H9 (cell line): ENCODE data around the gene TBC1D19. TPM values are rescaled to one million over a fixed set of nuclear protein-coding genes. Genes with fewer than 3 reads are reported as not detected.

Experiments used
- DNase-seq: peaks from one replicate; pipeline ENCODE4 v3.0.0-alpha.2; 2017
- H2AFZ ChIP-seq: one replicate; pipeline ENCODE4 v1.6.1; 2013; ENCODE audit warnings: mild to moderate bottlenecking, low read length, control low read depth, moderate library complexity
- H2AK5ac ChIP-seq: 2 replicates; pipeline ENCODE4 v1.6.1; 2013; ENCODE audit warnings: low read length, control low read depth, mixed read lengths; ENCODE audit not compliant: insufficient read length
- H2BK120ac ChIP-seq: one replicate; pipeline ENCODE4 v1.6.1; 2013; ENCODE audit warnings: low read depth, mild to moderate bottlenecking, low read length, control low read depth, inconsistent platforms; ENCODE audit not compliant: poor library complexity, severe bottlenecking
- H2BK12ac ChIP-seq: 2 replicates; pipeline ENCODE4 v1.6.1; 2013; ENCODE audit warnings: low read length, control low read depth, mixed read lengths, low read depth; ENCODE audit not compliant: insufficient read length
- H2BK15ac ChIP-seq: 2 replicates; pipeline ENCODE4 v1.6.1; 2013; ENCODE audit warnings: low read depth, low read length, control low read depth
- H2BK20ac ChIP-seq: one replicate; pipeline ENCODE4 v1.6.1; 2013; ENCODE audit warnings: low read depth, mild to moderate bottlenecking, low read length, control low read depth, inconsistent platforms; ENCODE audit not compliant: poor library complexity, severe bottlenecking
- H2BK5ac ChIP-seq: 2 replicates; pipeline ENCODE4 v1.6.1; 2013; ENCODE audit warnings: low read length, control low read depth, mixed read lengths; ENCODE audit not compliant: insufficient read length
- H3K14ac ChIP-seq: 2 replicates; pipeline ENCODE4 v1.6.1; 2013; ENCODE audit warnings: low read length, control low read depth; ENCODE audit not compliant: insufficient read depth
- H3K18ac ChIP-seq: 2 replicates; pipeline ENCODE4 v1.6.1; 2013; ENCODE audit warnings: low read depth, mild to moderate bottlenecking, mixed read lengths, low read length, control low read depth; ENCODE audit not compliant: insufficient read length
- H3K23ac ChIP-seq: 2 replicates; pipeline ENCODE4 v1.6.1; 2013; ENCODE audit warnings: low read length, control low read depth, mixed read lengths, low read depth; ENCODE audit not compliant: insufficient read length
- H3K23me2 ChIP-seq: 2 replicates; pipeline ENCODE4 v1.6.1; 2013; ENCODE audit warnings: low read depth, mild to moderate bottlenecking, mixed read lengths, low read length, control low read depth; ENCODE audit not compliant: insufficient read length, poor library complexity, severe bottlenecking
- H3K27ac ChIP-seq: 2 replicates; pipeline ENCODE4 v1.5.1; 2013; ENCODE audit warnings: low read length, control low read depth, mixed read lengths, low read depth; ENCODE audit not compliant: insufficient read length
- H3K27me3 ChIP-seq: 2 replicates; pipeline ENCODE4 v1.6.1; 2013; ENCODE audit warnings: low read length, control low read depth, inconsistent platforms; ENCODE audit not compliant: insufficient read depth
- H3K4ac ChIP-seq: 2 replicates; pipeline ENCODE4 v1.6.1; 2013; ENCODE audit warnings: low read depth, mild to moderate bottlenecking, control low read depth, inconsistent platforms, low read length, moderate library complexity
- H3K4me1 ChIP-seq: 2 replicates; pipeline ENCODE4 v1.6.1; 2013; ENCODE audit warnings: low read length, control low read depth, inconsistent platforms; ENCODE audit not compliant: insufficient read depth
- H3K4me2 ChIP-seq: 2 replicates; pipeline ENCODE4 v1.6.1; 2013; ENCODE audit warnings: low read length, control low read depth, mixed read lengths; ENCODE audit not compliant: insufficient read length, insufficient read depth
- H3K56ac ChIP-seq: 2 replicates; pipeline ENCODE4 v1.6.1; 2013; ENCODE audit warnings: low read depth, mild to moderate bottlenecking, mixed read lengths, low read length, control low read depth; ENCODE audit not compliant: insufficient read length
- H3K79me1 ChIP-seq: 2 replicates; pipeline ENCODE4 v1.6.1; 2013; ENCODE audit warnings: low read depth, mild to moderate bottlenecking, moderate library complexity, low read length, control low read depth, inconsistent platforms; ENCODE audit not compliant: insufficient read depth, poor library complexity, severe bottlenecking
- H3K79me2 ChIP-seq: 2 replicates; pipeline ENCODE4 v1.6.1; 2013; ENCODE audit warnings: low read length, control low read depth, inconsistent platforms; ENCODE audit not compliant: insufficient read depth
- H3K9ac ChIP-seq: 2 replicates; pipeline ENCODE4 v1.6.1; 2013; ENCODE audit warnings: low read length, control low read depth, mixed read lengths; ENCODE audit not compliant: insufficient read length; ENCODE audit errors: extremely low read depth
- H3K9me3 ChIP-seq: one replicate; pipeline ENCODE4 v1.6.1; 2013; ENCODE audit warnings: low read depth, low read length, inconsistent platforms; ENCODE audit not compliant: control insufficient read depth
- H3T11ph ChIP-seq: one replicate; pipeline ENCODE4 v1.6.1; 2013; ENCODE audit warnings: mild to moderate bottlenecking, low read length, control low read depth, inconsistent platforms
- H4K20me1 ChIP-seq: one replicate; pipeline ENCODE4 v1.6.1; 2013; ENCODE audit not compliant: control insufficient read depth, insufficient read length, insufficient read depth
- H4K5ac ChIP-seq: 2 replicates; pipeline ENCODE4 v1.6.1; 2013; ENCODE audit warnings: low read depth, mild to moderate bottlenecking, mixed read lengths, low read length, control low read depth; ENCODE audit not compliant: insufficient read length
- H4K8ac ChIP-seq: replicated peaks from 2 replicates; pipeline ENCODE4 v1.6.1; 2013; ENCODE audit warnings: low read length, control low read depth, mixed read lengths, low read depth; ENCODE audit not compliant: insufficient read length
- H4K91ac ChIP-seq: 2 replicates; pipeline ENCODE4 v1.6.1; 2013; ENCODE audit warnings: low read depth, mild to moderate bottlenecking, moderate library complexity, mixed read lengths, low read length, control low read depth; ENCODE audit not compliant: insufficient read length
- H3K27ac Mint-ChIP-seq, 3 experiments: 2 replicates in 2 of 3; 3 replicates in 1 of 3; pipeline ENCODE4 v1.8.0; 2020 to 2021; ENCODE audit warnings: mixed read lengths in 3 of 3, mild to moderate bottlenecking in 1 of 3, moderate library complexity in 1 of 3
- H3K27me3 Mint-ChIP-seq: 2 replicates; pipeline ENCODE4 v1.8.0; 2021; ENCODE audit warnings: low read depth, mild to moderate bottlenecking, moderate library complexity, mixed read lengths
- H3K36me3 Mint-ChIP-seq, 3 experiments: 2 replicates in 2 of 3; 3 replicates in 1 of 3; pipeline ENCODE4 v1.8.0; 2020 to 2021; ENCODE audit warnings: low read depth in 3 of 3, mixed read lengths in 3 of 3; ENCODE audit not compliant: insufficient read depth in 1 of 3
- H3K4me1 Mint-ChIP-seq, 2 experiments: 2 replicates each; pipeline ENCODE4 v1.8.0; 2020; ENCODE audit warnings: mixed read lengths in 2 of 2
- H3K4me3 Mint-ChIP-seq, 2 experiments: 2 replicates in 1 of 2; 3 replicates in 1 of 2; pipeline ENCODE4 v1.8.0; 2020 to 2021; ENCODE audit warnings: mild to moderate bottlenecking in 2 of 2, mixed read lengths in 2 of 2, moderate library complexity in 1 of 2
- H3K9me3 Mint-ChIP-seq, 2 experiments: 2 replicates in 1 of 2; 3 replicates in 1 of 2; pipeline ENCODE4 v1.8.0; 2020; ENCODE audit warnings: mild to moderate bottlenecking in 2 of 2, mixed read lengths in 2 of 2, moderate library complexity in 1 of 2
- CTCF ChIP-seq: fragments of 200-600 bp; sonication (generic); conservative IDR thresholded peaks from 3 replicates; pipeline ENCODE4 v1.8.0; 2021; ENCODE audit warnings: antibody characterized with exemption, mild to moderate bottlenecking
- WGBS: extraction: QIAGEN DNeasy Blood & Tissue Kit; methylation state at CpG from one replicate; pipeline ENCODE4 v1.1.7; 2013; ENCODE audit warnings: missing lambda C conversion rate, low lambda C conversion rate, mixed read lengths; ENCODE audit not compliant: insufficient read length; ENCODE audit errors: extremely low coverage; 5-methylcytosine and 5-hydroxymethylcytosine counted together
- total RNA-seq: library from RNA; stranded (reverse); gene quantifications from 2 replicates; pipeline ENCODE4 v1.2.1, GENCODE V29; 2021

TBC1D19 gene
- total RNA-seq, 1 experiment from 2014 or later = 3.2 TPM

GRCh38 chr4:26736621-26737020 is 152.7 kb downstream of the TBC1D19 start:
- H3K9me3 Mint-ChIP-seq = no peaks in the 10 kb centered on the region
- Histone ChIP-seq H3K4me2 (no peak overlapping the region), H3K4me1 (no peaks in the 10 kb centered on the region), H3K14ac (no peak overlapping the region), H3K56ac (no peak overlapping the region), H2BK5ac (no peak overlapping the region), H2BK15ac (no peak overlapping the region), H3K27me3 (no peaks in the 10 kb centered on the region), H3K27ac (no peak overlapping the region), H2AFZ (no peak overlapping the region), H3K4ac (no peak overlapping the region), H3K23ac (no peak overlapping the region), H3T11ph (no peak overlapping the region), H4K20me1 (no peaks in the 10 kb centered on the region), H2BK20ac (no peak overlapping the region), H4K91ac (no peak overlapping the region), H3K79me2 (no peaks in the 10 kb centered on the region), H3K79me1 (no peaks in the 10 kb centered on the region), H3K9ac (no peak overlapping the region), H2AK5ac (no peak overlapping the region), H3K18ac (no peak overlapping the region), H3K23me2 (no peaks in the 10 kb centered on the region), H2BK120ac (no peak overlapping the region), H2BK12ac (no peak overlapping the region), H3K9me3 (no peaks in the 10 kb centered on the region), H4K8ac (no peak overlapping the region), H4K5ac (no peak overlapping the region)
- H3K4me1 Mint-ChIP-seq = peaks cover 3 to 4% of the 10 kb centered on the region in 2 experiments; a peak in 3 of 4 replicates
- WGBS = no CpG with 5 or more reads among the region's 1 CpG
- no peak for DNase-seq
- H3K36me3 Mint-ChIP-seq = no peaks in the 10 kb centered on the region
- no peaks in the 10 kb centered on the region for H3K27me3 Mint-ChIP-seq
- no peak for TF ChIP-seq CTCF
- no peak overlapping the region for H3K27ac Mint-ChIP-seq
- H3K4me3 Mint-ChIP-seq = no peak overlapping the region
